ENCODE results near the gene ARMH4. TPM values are rescaled to one million over a fixed set of nuclear protein-coding genes. Genes with fewer than 3 reads are reported as not detected.
A peak's percentile ranks its signal among the peaks of the same experiment; 100 is the strongest.
"Not testable (repeated sequence)": the region's sequence is repeated elsewhere in the genome, so short reads cannot be mapped to it uniquely, and the experiment has no call there.

Gene ARMH4
- total RNA-seq, 2 experiments from 2014 or later: not detected

- DNase-seq: no peak
- H3K4me3 Mint-ChIP-seq: no peak overlapping the region
- ChIA-PET POLR2A (no interaction called here), CTCF (no interaction called here)
- no peak for ATAC-seq
- no peak overlapping the region for H3K27ac Mint-ChIP-seq
- peaks cover 6% of the 10 kb centered on the region for H3K27me3 Mint-ChIP-seq (ENCODE audit: low read depth)
- H3K4me1 Mint-ChIP-seq (ENCODE audit: low read depth): peaks cover 9% of the 10 kb centered on the region
- no peaks in the 10 kb centered on the region for H3K9me3 Mint-ChIP-seq (ENCODE audit: insufficient read depth)
- H3K36me3 Mint-ChIP-seq (ENCODE audit: low read depth): no peaks in the 10 kb centered on the region
These were observed 10.1 kb downstream of the ARMH4 start for GRCh38 chr14:58141893-58142292.

GRCh38 chr14:58138714-58139482 is 13.1 kb downstream of the ARMH4 start:
- ChIA-PET POLR2A (no interaction called here), CTCF (no interaction called here)
- no peaks in the 10 kb centered on the region for H3K9me3 Mint-ChIP-seq (ENCODE audit: insufficient read depth)
- H3K27ac Mint-ChIP-seq: no peak overlapping the region
- peaks cover 9% of the 10 kb centered on the region for H3K4me1 Mint-ChIP-seq (ENCODE audit: low read depth)
- H3K36me3 Mint-ChIP-seq (ENCODE audit: low read depth): no peaks in the 10 kb centered on the region
- ATAC-seq (no peak), DNase-seq (no peak)
- no peak overlapping the region for H3K4me3 Mint-ChIP-seq
- H3K27me3 Mint-ChIP-seq (ENCODE audit: low read depth): peaks cover 5% of the 10 kb centered on the region

GRCh38 chr14:58138031-58138713 is 13.8 kb downstream of the ARMH4 start:
- peaks cover 5% of the 10 kb centered on the region for H3K27me3 Mint-ChIP-seq (ENCODE audit: low read depth)
- no peaks in the 10 kb centered on the region for H3K36me3 Mint-ChIP-seq (ENCODE audit: low read depth)
- no peak overlapping the region for H3K4me3 Mint-ChIP-seq
- H3K27ac Mint-ChIP-seq: no peak overlapping the region
- H3K4me1 Mint-ChIP-seq (ENCODE audit: low read depth): peaks cover 9% of the 10 kb centered on the region
- ATAC-seq (peak; percentile 36), DNase-seq (no peak)
- POLR2A ChIA-PET: no interaction called here
- CTCF ChIA-PET: no interaction called here
- H3K9me3 Mint-ChIP-seq (ENCODE audit: insufficient read depth): no peaks in the 10 kb centered on the region

GRCh38 chr14:58133739-58134138 is 18.3 kb downstream of the ARMH4 start:
- DNase-seq (no peak), ATAC-seq (no peak)
- no peak overlapping the region for H3K27ac Mint-ChIP-seq
- no peaks in the 10 kb centered on the region for H3K9me3 Mint-ChIP-seq (ENCODE audit: insufficient read depth)
- peaks cover 5% of the 10 kb centered on the region for H3K27me3 Mint-ChIP-seq (ENCODE audit: low read depth)
- no peaks in the 10 kb centered on the region for H3K36me3 Mint-ChIP-seq (ENCODE audit: low read depth)
- peaks cover 8% of the 10 kb centered on the region for H3K4me1 Mint-ChIP-seq (ENCODE audit: low read depth)
- ChIA-PET CTCF (interaction anchor here (1.8 kb wide), 1 partner anchor 25 kb away, joined by 5 read pairs; no protein-coding TSS in a partner anchor), POLR2A (no interaction called here)
- H3K4me3 Mint-ChIP-seq: no peak overlapping the region

GRCh38 chr14:58131386-58131785 is 20.6 kb downstream of the ARMH4 start:
- Mint-ChIP-seq H3K27ac (no peak overlapping the region), H3K27me3 (ENCODE audit: low read depth) (peaks cover 2% of the 10 kb centered on the region), H3K36me3 (ENCODE audit: low read depth) (no peaks in the 10 kb centered on the region), H3K4me1 (ENCODE audit: low read depth) (no peaks in the 10 kb centered on the region), H3K4me3 (no peak overlapping the region), H3K9me3 (ENCODE audit: insufficient read depth) (peaks cover under 1% of the 10 kb centered on the region)
- DNase-seq (no peak), ATAC-seq (no peak)
- ChIA-PET CTCF (interaction anchor here (0.9 to 1.1 kb wide), 2 partner anchors 22 kb away, joined by 3 read pairs; no protein-coding TSS in a partner anchor), POLR2A (no interaction called here)

- ChIA-PET CTCF (interaction anchor here (1.1 kb wide), 1 partner anchor 21 kb away, joined by 3 read pairs; no protein-coding TSS in a partner anchor), POLR2A (no interaction called here)
- no peak overlapping the region for H3K4me3 Mint-ChIP-seq
- peaks cover 12% of the 10 kb centered on the region for H3K9me3 Mint-ChIP-seq (ENCODE audit: insufficient read depth)
- H3K4me1 Mint-ChIP-seq (ENCODE audit: low read depth): no peaks in the 10 kb centered on the region
- no peak for ATAC-seq
- peaks cover 2% of the 10 kb centered on the region for H3K27me3 Mint-ChIP-seq (ENCODE audit: low read depth)
- DNase-seq: no peak
- H3K36me3 Mint-ChIP-seq (ENCODE audit: low read depth): no peaks in the 10 kb centered on the region
- H3K27ac Mint-ChIP-seq: no peak overlapping the region
These were observed 21.8 kb downstream of the ARMH4 start for GRCh38 chr14:58130116-58130782.

- H3K9me3 Mint-ChIP-seq (ENCODE audit: insufficient read depth): peaks cover 14% of the 10 kb centered on the region
- no peak overlapping the region for H3K4me3 Mint-ChIP-seq
- DNase-seq (no peak), ATAC-seq (no peak)
- H3K4me1 Mint-ChIP-seq (ENCODE audit: low read depth): no peaks in the 10 kb centered on the region
- H3K27ac Mint-ChIP-seq: no peak overlapping the region
- ChIA-PET CTCF (no interaction called here), POLR2A (no interaction called here)
- H3K36me3 Mint-ChIP-seq (ENCODE audit: low read depth): no peaks in the 10 kb centered on the region
- H3K27me3 Mint-ChIP-seq (ENCODE audit: low read depth): no peaks in the 10 kb centered on the region
These were observed 22.8 kb downstream of the ARMH4 start for GRCh38 chr14:58129208-58129607.

- Mint-ChIP-seq H3K27me3 (ENCODE audit: low read depth) (no peaks in the 10 kb centered on the region), H3K27ac (no peak overlapping the region), H3K4me3 (no peak overlapping the region), H3K9me3 (ENCODE audit: insufficient read depth) (peaks cover 14% of the 10 kb centered on the region), H3K4me1 (ENCODE audit: low read depth) (no peaks in the 10 kb centered on the region), H3K36me3 (ENCODE audit: low read depth) (no peaks in the 10 kb centered on the region)
- ChIA-PET CTCF (no interaction called here), POLR2A (no interaction called here)
- DNase-seq (no peak), ATAC-seq (no peak)
These were observed 23.6 kb downstream of the ARMH4 start for GRCh38 chr14:58128416-58128815.

- Mint-ChIP-seq H3K9me3 (ENCODE audit: insufficient read depth) (peaks cover 14% of the 10 kb centered on the region), H3K27me3 (ENCODE audit: low read depth) (peaks cover 12% of the 10 kb centered on the region)
- H3K4me3 Mint-ChIP-seq; POLR2A ChIA-PET; H3K27ac Mint-ChIP-seq; H3K36me3 Mint-ChIP-seq (ENCODE audit: low read depth); CTCF ChIA-PET; H3K4me1 Mint-ChIP-seq (ENCODE audit: low read depth); DNase-seq; ATAC-seq: not testable (repeated sequence)
These were observed 29.5 kb downstream of the ARMH4 start for GRCh38 chr14:58122546-58122945.

GRCh38 chr14:58121530-58122186 is 30.4 kb downstream of the ARMH4 start:
- Mint-ChIP-seq H3K4me3 (no peak overlapping the region), H3K4me1 (ENCODE audit: low read depth) (no peaks in the 10 kb centered on the region), H3K27ac (no peak overlapping the region), H3K36me3 (ENCODE audit: low read depth) (no peaks in the 10 kb centered on the region), H3K9me3 (ENCODE audit: insufficient read depth) (peaks cover 14% of the 10 kb centered on the region), H3K27me3 (ENCODE audit: low read depth) (peaks cover 12% of the 10 kb centered on the region)
- DNase-seq (no peak), ATAC-seq (no peak)
- POLR2A ChIA-PET: no interaction called here
- CTCF ChIA-PET: no interaction called here

GRCh38 chr14:58119381-58119780 is 32.6 kb downstream of the ARMH4 start:
- Mint-ChIP-seq H3K36me3 (ENCODE audit: low read depth) (no peaks in the 10 kb centered on the region), H3K4me1 (ENCODE audit: low read depth) (no peaks in the 10 kb centered on the region), H3K4me3 (no peak overlapping the region), H3K27ac (no peak overlapping the region), H3K9me3 (ENCODE audit: insufficient read depth) (no peaks in the 10 kb centered on the region), H3K27me3 (ENCODE audit: low read depth) (peaks cover 16% of the 10 kb centered on the region)
- CTCF ChIA-PET: interaction anchor here (0.6 kb wide), 1 partner anchor 1073 kb away, joined by 3 read pairs; no protein-coding TSS in a partner anchor
- DNase-seq (no peak), ATAC-seq (no peak)
- POLR2A ChIA-PET: no interaction called here
